Measurements from ENCODE around the gene RNF151. TPM values are rescaled to one million over a fixed set of nuclear protein-coding genes. Genes with fewer than 3 reads are reported as not detected.
A peak's percentile ranks its signal among the peaks of the same experiment; 100 is the strongest.
"Not testable (repeated sequence)": the region's sequence is repeated elsewhere in the genome, so short reads cannot be mapped to it uniquely, and the experiment has no call there.

RNF151 gene
- total RNA-seq, 3 donors from 2014 or later: not detected

GRCh38 chr16:1936945-1937479 lies 29.6 kb upstream of the RNF151 start:
- intact Hi-C loops (cut with DNase I, micrococcal nuclease): no loop called here

DNA sequence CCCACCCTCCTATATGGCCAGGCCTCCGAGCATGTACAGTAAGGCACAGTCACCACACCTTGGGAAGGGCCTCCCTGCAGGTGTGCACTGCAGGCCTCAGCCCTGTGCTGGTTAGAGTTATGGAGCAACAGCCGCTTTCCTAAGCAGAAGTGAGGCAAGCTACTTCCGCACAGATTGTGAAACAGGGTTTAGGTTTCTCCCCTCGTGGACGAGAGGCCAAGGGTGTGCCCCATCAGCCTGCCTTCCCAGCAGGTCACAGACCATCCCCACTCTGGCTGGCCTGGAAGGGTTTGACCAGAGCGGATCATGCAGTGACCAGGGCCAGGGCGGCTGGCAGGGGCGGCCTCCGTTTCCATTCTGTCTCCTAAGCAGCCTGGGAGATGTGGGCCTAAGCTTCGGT lies 28.3 kb upstream of the RNF151 start:
- Histone ChIP-seq H3K4me3 (no peak overlapping the region), H3K9me3 (no peaks in the 10 kb centered on the region), H3K4me1 (ENCODE audit: low read depth) (peaks cover 35% of the 10 kb centered on the region), H3K36me3 (ENCODE audit: low read depth) (no peaks in the 10 kb centered on the region)
- ATAC-seq (no peak), DNase-seq (peak in 1 of 3 donors; percentile 25)
- TF ChIP-seq, protein P1, sequence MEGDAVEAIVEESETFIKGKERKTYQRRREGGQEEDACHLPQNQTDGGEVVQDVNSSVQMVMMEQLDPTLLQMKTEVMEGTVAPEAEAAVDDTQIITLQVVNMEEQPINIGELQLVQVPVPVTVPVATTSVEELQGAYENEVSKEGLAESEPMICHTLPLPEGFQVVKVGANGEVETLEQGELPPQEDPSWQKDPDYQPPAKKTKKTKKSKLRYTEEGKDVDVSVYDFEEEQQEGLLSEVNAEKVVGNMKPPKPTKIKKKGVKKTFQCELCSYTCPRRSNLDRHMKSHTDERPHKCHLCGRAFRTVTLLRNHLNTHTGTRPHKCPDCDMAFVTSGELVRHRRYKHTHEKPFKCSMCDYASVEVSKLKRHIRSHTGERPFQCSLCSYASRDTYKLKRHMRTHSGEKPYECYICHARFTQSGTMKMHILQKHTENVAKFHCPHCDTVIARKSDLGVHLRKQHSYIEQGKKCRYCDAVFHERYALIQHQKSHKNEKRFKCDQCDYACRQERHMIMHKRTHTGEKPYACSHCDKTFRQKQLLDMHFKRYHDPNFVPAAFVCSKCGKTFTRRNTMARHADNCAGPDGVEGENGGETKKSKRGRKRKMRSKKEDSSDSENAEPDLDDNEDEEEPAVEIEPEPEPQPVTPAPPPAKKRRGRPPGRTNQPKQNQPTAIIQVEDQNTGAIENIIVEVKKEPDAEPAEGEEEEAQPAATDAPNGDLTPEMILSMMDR (IDR thresholded peaks at IDR 0.05): no peak
- intact Hi-C loops (cut with DNase I, micrococcal nuclease): no loop called here

More at GRCh38 chr16:1936945-1937479, 29.6 kb upstream of the RNF151 start:
- Histone ChIP-seq H3K4me3 (no peak overlapping the region), H3K4me1 (ENCODE audit: low read depth) (peaks cover 31% of the 10 kb centered on the region), H3K36me3 (ENCODE audit: low read depth) (no peaks in the 10 kb centered on the region), H3K9me3 (no peaks in the 10 kb centered on the region)
- ATAC-seq (no peak), DNase-seq (no peak)
- TF ChIP-seq, protein P1 (IDR thresholded peaks at IDR 0.05): no peak

GRCh38 chr16:1938910-1939309 lies 27.7 kb upstream of the RNF151 start:
- H3K4me3 ChIP-seq: no peak overlapping the region
- TF ChIP-seq, protein P1 (IDR thresholded peaks at IDR 0.05): no peak
- intact Hi-C loops (cut with DNase I, micrococcal nuclease): no loop called here
- ATAC-seq (no peak), DNase-seq (peak in 1 of 3 donors; percentile 32)
- no peaks in the 10 kb centered on the region for H3K36me3 ChIP-seq (ENCODE audit: low read depth)
- H3K9me3 ChIP-seq: no peaks in the 10 kb centered on the region
- peaks cover 39% of the 10 kb centered on the region for H3K4me1 ChIP-seq (ENCODE audit: low read depth)

- H3K9me3 ChIP-seq; DNase-seq; H3K36me3 ChIP-seq (ENCODE audit: low read depth); H3K4me3 ChIP-seq; ATAC-seq; intact Hi-C loops (cut with DNase I, micrococcal nuclease): not testable (repeated sequence)
- peaks cover 40% of the 10 kb centered on the region for H3K4me1 ChIP-seq (ENCODE audit: low read depth)
Observed at GRCh38 chr16:1939833-1940232, 26.8 kb upstream of the RNF151 start.

GRCh38 chr16:1940273-1941161 lies 26.1 kb upstream of the RNF151 start:
- intact Hi-C loops (cut with DNase I, micrococcal nuclease): no loop called here
- TF ChIP-seq, protein P1 (IDR thresholded peaks at IDR 0.05): no peak
- peak; percentile 39 for ATAC-seq
- Histone ChIP-seq H3K4me3 (no peak overlapping the region), H3K4me1 (ENCODE audit: low read depth) (peaks cover 40% of the 10 kb centered on the region), H3K9me3 (no peaks in the 10 kb centered on the region), H3K36me3 (ENCODE audit: low read depth) (no peaks in the 10 kb centered on the region)
- DNase-seq: peak; percentile 58 to 72 (median 71)

Measured in mucosa of descending colon (tissue), 3 donors.